Bronchial epithelial cell (primary cell): Measurements from ENCODE around the gene HOXA2. TPM values are rescaled to one million over a fixed set of nuclear protein-coding genes. Genes with fewer than 3 reads are reported as not detected.

Source experiments
- DNase-seq: peaks from one replicate; pipeline ENCODE4 v3.0.0-alpha.2; 2010; ENCODE audit warnings: low read depth
- FAIRE-seq: peaks from 2 replicates; lab custom pipeline; 2011; peaks lifted over from hg19 to GRCh38; lab: Jason Lieb, UNC
- H3K27me3 ChIP-seq: 2 replicates; pipeline ENCODE4 v1.5.1; 2011; ENCODE audit warnings: low read length; ENCODE audit not compliant: control insufficient read depth, insufficient read depth
- H3K36me3 ChIP-seq: 2 replicates; pipeline ENCODE4 v1.5.1; 2011; ENCODE audit warnings: low read length; ENCODE audit not compliant: control insufficient read depth, insufficient read depth
- H3K4me3 ChIP-seq: 2 replicates; pipeline ENCODE4 v1.5.1; 2011; ENCODE audit warnings: mild to moderate bottlenecking, low read depth, low read length, control low read depth
- CTCF ChIP-seq: IDR thresholded peaks from 2 replicates; pipeline ENCODE4 v1.5.1; 2011; ENCODE audit warnings: mild to moderate bottlenecking, moderate library complexity, low read length, control low read depth, inconsistent platforms; ENCODE audit not compliant: insufficient read depth, severe bottlenecking
- total RNA-seq: library from RNA; depleted of rRNA; stranded (reverse); fragments of >200 nt; gene quantifications from 2 replicates; pipeline ENCODE4 v1.2.1, GENCODE V29; 2014

The HOXA2 gene
- total RNA-seq, 1 donor from 2014 or later, result not detected

- no peaks in the 10 kb centered on the region for H3K36me3 ChIP-seq
- TF ChIP-seq CTCF, result no peak
- H3K27me3 ChIP-seq, result peaks cover 85% of the 10 kb centered on the region
- DNase-seq, result no peak
- no peak overlapping the region for H3K4me3 ChIP-seq
- no peak for FAIRE-seq
These were observed 39.6 kb upstream of the HOXA2 start for GRCh38 chr7:27141923-27142579.

DNA sequence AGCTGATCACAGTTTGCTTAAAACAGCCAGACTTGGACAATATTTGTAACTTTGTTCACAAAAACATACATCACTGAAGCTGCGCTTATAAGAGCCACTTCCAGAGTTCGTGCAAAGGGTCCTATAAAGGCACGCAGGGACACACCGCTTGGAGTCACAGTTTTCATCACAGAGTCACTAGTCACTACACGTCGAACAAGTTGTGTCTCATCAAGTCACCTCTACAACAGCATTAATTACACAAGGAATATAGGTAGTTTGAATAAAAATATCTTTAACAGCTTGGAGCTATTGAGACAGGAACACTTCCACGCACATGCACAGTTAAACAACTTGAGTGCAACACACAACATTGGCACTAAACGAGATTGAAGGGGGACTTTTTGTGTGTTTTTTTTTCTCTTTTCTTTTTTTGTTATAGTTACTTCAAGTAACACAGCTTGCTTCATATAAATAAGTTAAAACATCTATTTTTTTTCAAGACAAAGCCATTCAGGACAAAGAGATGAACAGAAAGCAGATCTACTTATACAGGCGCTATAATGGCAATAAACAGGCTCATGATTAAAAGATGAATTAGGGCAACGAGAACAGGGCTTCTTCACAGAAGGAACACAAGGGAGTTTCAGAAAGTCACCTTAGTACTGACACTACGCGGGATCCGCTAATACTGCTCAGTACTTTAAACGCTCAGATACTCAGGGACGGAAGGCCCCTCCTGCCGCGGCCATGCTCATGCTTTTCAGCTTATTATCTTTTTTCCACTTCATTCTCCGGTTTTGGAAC lies 38.8 kb upstream of the HOXA2 start:
- no peak for FAIRE-seq
- Histone ChIP-seq H3K36me3 (no peaks in the 10 kb centered on the region), H3K27me3 (peaks cover 82% of the 10 kb centered on the region), H3K4me3 (no peak overlapping the region)
- TF ChIP-seq CTCF, result no peak
- DNase-seq, result no peak

DNA sequence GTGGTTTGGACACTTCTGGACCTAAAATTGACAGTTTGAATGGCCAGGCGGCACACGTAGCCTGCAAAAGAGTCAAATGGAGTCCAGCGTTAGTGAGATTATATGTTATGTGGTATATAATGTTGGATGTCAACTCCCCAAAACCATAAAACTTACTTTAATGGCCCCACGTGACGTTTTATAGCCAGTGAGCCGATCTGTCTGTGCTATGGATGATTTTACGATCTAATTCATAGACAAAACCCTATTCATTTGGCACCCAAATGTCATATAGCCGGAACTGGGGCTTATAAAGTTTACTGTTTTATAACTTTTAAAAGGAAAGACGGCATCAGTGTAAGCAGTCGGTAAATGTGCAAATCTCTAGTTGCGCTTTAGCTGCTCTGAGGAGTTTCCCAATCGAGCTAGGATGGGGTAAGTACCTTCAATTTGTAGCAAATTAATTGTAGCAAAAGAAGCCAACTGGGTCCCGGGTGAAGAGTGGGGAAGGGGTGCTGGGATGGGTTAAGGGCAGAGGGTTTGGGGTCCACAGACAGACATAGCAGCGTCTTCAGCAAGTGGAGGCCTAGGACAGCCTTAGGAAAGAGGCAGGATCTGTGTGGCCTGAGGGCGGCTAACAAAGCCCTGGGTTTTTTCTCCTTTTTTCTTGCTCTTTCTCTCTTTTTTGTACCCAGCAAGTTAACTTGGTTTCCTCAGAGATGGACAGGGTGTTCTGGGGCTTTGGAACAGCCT lies 37.8 kb upstream of the HOXA2 start:
- TF ChIP-seq CTCF, result no peak
- no peak overlapping the region for H3K4me3 ChIP-seq
- DNase-seq (no peak), FAIRE-seq (no peak)
- H3K27me3 ChIP-seq, result peaks cover 81% of the 10 kb centered on the region
- no peaks in the 10 kb centered on the region for H3K36me3 ChIP-seq

DNA sequence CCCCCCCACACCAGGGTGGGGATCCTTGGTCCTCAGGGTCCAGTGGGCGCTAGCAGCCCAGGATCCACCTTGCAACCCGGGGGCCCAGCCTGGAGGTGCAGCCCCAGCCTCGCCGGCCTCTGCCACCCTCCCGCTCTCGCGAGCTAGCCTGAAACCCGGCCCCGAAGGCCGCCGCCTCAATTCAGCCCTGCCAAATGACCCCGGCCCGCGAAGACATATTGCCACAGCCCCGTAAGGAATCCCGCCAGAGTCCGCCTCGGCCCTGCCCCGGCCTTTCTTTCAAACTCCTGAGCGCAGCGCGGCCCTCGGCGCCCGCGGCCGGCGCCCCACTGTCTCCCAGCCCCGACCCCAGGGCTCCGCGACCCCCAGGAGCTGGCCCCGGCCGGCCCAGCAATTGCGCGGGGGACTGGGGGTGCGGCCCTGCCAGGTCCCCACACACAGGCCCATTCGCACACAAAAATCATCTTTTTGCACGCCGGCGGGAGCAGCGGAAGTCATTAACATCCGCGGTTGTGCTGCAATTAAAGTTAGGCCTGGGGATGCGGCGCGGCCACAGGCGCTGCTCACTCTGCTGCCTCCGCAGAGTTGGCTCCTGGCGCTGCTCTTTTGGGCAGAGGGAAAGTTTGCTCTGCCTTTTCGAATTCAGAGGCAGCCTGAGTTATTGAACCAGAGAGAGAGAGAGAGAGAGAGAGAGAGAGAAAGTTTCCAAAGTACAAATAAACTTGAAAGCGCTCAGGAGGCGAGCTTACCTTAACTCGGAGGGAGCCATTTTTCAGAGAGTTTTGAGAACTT lies 37.0 kb upstream of the HOXA2 start:
- Histone ChIP-seq H3K4me3 (no peak overlapping the region), H3K36me3 (no peaks in the 10 kb centered on the region), H3K27me3 (peaks cover 78% of the 10 kb centered on the region)
- FAIRE-seq (no peak), DNase-seq (no peak)
- no peak for TF ChIP-seq CTCF

- peaks cover 75% of the 10 kb centered on the region for H3K27me3 ChIP-seq
- no peaks in the 10 kb centered on the region for H3K36me3 ChIP-seq
- TF ChIP-seq CTCF, result no peak
- no peak for DNase-seq
- H3K4me3 ChIP-seq, result no peak overlapping the region
- FAIRE-seq, result no peak
These were observed 36.5 kb upstream of the HOXA2 start for GRCh38 chr7:27138985-27139333.
